Peyer's patch (tissue), 4 donors: ENCODE measurements around the gene COL27A1.

ENCODE experiments used
- POLR2A ChIP-seq, 2 donors: fragments of 450-650 bp; IDR thresholded peaks; one replicate each; pipeline ENCODE4 v1.5.1; 2017; ENCODE audit warnings: antibody characterized with exemption in 2 of 2, mild to moderate bottlenecking in 2 of 2, moderate library complexity in 2 of 2
- TF ChIP-seq, protein P1 (sequence below), 6 experiments: fragments of 450-650 bp in 4 of 6; fragments of 200-600 bp in 2 of 6; sonication (generic) in 1 of 6; IDR thresholded peaks; one replicate each; pipeline ENCODE4 v1.5.1; 2017 to 2019; ENCODE audit warnings: antibody characterized with exemption in 6 of 6, mild to moderate bottlenecking in 3 of 6, moderate library complexity in 1 of 6

- TF ChIP-seq, protein P1, sequence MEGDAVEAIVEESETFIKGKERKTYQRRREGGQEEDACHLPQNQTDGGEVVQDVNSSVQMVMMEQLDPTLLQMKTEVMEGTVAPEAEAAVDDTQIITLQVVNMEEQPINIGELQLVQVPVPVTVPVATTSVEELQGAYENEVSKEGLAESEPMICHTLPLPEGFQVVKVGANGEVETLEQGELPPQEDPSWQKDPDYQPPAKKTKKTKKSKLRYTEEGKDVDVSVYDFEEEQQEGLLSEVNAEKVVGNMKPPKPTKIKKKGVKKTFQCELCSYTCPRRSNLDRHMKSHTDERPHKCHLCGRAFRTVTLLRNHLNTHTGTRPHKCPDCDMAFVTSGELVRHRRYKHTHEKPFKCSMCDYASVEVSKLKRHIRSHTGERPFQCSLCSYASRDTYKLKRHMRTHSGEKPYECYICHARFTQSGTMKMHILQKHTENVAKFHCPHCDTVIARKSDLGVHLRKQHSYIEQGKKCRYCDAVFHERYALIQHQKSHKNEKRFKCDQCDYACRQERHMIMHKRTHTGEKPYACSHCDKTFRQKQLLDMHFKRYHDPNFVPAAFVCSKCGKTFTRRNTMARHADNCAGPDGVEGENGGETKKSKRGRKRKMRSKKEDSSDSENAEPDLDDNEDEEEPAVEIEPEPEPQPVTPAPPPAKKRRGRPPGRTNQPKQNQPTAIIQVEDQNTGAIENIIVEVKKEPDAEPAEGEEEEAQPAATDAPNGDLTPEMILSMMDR (IDR thresholded peaks at IDR 0.05) = peak; percentile 59 to 92 (median 78)
- TF ChIP-seq POLR2A (IDR thresholded peaks at IDR 0.05) = no peak
These were observed at the start of gene COL27A1 for GRCh38 chr9:114155263-114155994.
